Measurements from ENCODE around the gene PDZD11.

The PDZD11 gene

DNA sequence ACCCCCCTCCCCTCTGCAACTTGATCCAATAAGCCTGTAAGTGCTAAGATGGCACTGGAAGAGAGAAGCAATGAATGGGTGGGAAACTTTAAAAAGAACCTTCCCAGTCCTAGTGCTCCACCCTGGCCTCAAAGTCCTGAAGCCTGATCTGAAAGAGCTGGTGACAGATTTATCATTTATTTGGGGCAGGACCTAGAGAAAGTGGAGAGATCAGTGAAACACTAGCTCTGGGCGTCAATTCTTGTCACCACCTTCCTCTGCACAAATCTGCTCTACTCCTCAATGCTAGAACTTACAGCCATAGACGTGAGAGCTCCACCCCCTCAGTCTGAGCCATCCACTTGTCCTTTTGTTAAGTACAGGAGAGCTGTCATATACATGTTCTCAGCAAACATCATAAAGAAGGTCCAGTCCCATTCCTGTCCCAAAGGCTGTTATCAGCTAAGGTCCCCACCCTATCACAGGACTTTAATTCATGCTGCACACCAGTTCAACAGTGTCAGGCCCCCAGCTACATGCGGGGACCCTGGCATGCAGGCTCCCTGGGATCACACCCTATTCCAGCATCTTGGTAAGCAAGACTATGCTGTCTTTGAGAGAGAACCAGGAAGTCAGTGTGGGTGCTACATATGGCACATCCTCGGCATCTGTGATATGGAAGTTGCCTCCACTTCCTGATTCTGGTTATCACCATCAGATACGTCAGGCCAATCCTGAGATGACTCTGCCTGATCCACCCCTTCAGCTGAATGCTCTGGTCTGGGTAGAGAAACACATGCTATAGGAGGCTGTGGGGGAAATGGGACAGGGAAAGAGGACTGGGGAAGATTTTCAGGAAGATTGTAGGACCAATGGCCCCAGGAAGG, 32.1 kb downstream of the PDZD11 start:
- H3K27ac ChIP-seq (ENCODE audit: insufficient read depth in 1 of 2, low read depth in 1 of 2, low read length in 2 of 2, poor library complexity in 1 of 2, severe bottlenecking in 2 of 2), result no peak overlapping the region
- ChIA-PET POLR2A (no interaction called here), CTCF (no interaction called here)
- no peak overlapping the region for H3K4me3 ChIP-seq (ENCODE audit: control insufficient read depth in 1 of 7, extremely low read depth in 1 of 7, insufficient read depth in 4 of 7, low read depth in 2 of 7, low read length in 6 of 7)
- no peaks in the 10 kb centered on the region for H3K4me1 ChIP-seq (ENCODE audit: control extremely low read depth in 1 of 4, control insufficient read depth in 4 of 4, insufficient read depth in 4 of 4, low read length in 3 of 4)
- no peaks in the 10 kb centered on the region for H3K27me3 ChIP-seq (replicated peaks in 2 of 5; ENCODE audit: control insufficient read depth in 4 of 5, insufficient read depth in 5 of 5, low read length in 4 of 5)
- no peak for DNase-seq
- WGBS (ENCODE audit: insufficient coverage), result 77% methylated on average over 4 of the region's 5 CpGs
- H3K36me3 ChIP-seq (ENCODE audit: control insufficient read depth in 4 of 4, insufficient read depth in 4 of 4, low read length in 3 of 4), result no peaks in the 10 kb centered on the region
- H3K9me3 ChIP-seq (ENCODE audit: control extremely low read depth in 1 of 5, control insufficient read depth in 4 of 5, insufficient read depth in 2 of 5, low read depth in 1 of 5, low read length in 4 of 5), result no peaks in the 10 kb centered on the region

DNA sequence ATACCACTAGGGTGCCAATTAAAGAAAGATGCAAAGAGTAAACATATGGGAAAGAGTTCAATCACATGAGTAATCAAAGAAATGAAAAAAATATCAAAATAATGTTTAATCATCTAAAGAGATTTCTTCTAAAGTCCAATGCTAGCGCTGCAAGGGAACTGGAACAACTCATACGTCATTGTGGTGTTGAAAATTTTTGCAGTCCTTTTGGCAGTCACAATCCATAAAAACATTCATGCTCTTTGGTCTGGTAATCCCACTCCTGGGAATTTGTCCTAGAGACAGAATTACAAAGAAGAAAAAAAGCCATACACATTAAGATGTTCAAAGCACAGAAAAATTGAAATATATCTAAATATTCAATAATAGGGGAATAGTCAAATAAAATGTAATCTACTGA, 34.3 kb downstream of the PDZD11 start:
- DNase-seq, result no peak
- Histone ChIP-seq H3K9me3 (ENCODE audit: control extremely low read depth in 1 of 5, control insufficient read depth in 4 of 5, insufficient read depth in 2 of 5, low read depth in 1 of 5, low read length in 4 of 5) (no peaks in the 10 kb centered on the region), H3K27ac (ENCODE audit: insufficient read depth in 1 of 2, low read depth in 1 of 2, low read length in 2 of 2, poor library complexity in 1 of 2, severe bottlenecking in 2 of 2) (no peak overlapping the region), H3K4me3 (ENCODE audit: control insufficient read depth in 1 of 7, extremely low read depth in 1 of 7, insufficient read depth in 4 of 7, low read depth in 2 of 7, low read length in 6 of 7) (no peak overlapping the region), H3K36me3 (ENCODE audit: control insufficient read depth in 4 of 4, insufficient read depth in 4 of 4, low read length in 3 of 4) (no peaks in the 10 kb centered on the region), H3K4me1 (ENCODE audit: control extremely low read depth in 1 of 4, control insufficient read depth in 4 of 4, insufficient read depth in 4 of 4, low read length in 3 of 4) (no peaks in the 10 kb centered on the region), H3K27me3 (replicated peaks in 2 of 5; ENCODE audit: control insufficient read depth in 4 of 5, insufficient read depth in 5 of 5, low read length in 4 of 5) (no peaks in the 10 kb centered on the region)
- POLR2A ChIA-PET, result no interaction called here
- no CpG with 5 or more reads among the region's 2 CpGs for WGBS (ENCODE audit: insufficient coverage)
- CTCF ChIA-PET, result no interaction called here

DNA sequence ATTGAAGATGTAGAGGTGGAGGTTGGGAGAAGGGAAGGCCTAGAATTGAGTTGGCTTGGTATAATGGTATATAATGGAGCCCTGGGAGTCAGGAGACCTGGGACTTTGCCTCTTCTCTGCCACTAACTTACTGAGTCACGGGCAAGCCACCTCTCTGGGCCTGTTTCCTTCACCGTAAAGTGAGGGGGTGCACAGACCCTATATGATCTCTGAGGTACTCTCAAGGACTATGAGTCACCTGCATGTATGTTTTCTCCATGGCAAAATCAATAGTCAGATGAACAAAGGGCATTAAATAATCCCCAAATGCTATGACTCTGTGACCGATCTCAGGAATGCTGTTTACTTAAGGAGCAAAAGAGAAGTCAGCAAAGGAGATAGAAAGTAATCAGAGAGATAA, 34.8 kb downstream of the PDZD11 start:
- no peaks in the 10 kb centered on the region for H3K36me3 ChIP-seq (ENCODE audit: control insufficient read depth in 4 of 4, insufficient read depth in 4 of 4, low read length in 3 of 4)
- H3K4me3 ChIP-seq (ENCODE audit: control insufficient read depth in 1 of 7, extremely low read depth in 1 of 7, insufficient read depth in 4 of 7, low read depth in 2 of 7, low read length in 6 of 7), result no peak overlapping the region
- no peak for DNase-seq
- WGBS (ENCODE audit: insufficient coverage), result 70% methylated on average over 2 of the region's 3 CpGs
- H3K27me3 ChIP-seq (replicated peaks in 2 of 5; ENCODE audit: control insufficient read depth in 4 of 5, insufficient read depth in 5 of 5, low read length in 4 of 5), result no peaks in the 10 kb centered on the region
- H3K4me1 ChIP-seq (ENCODE audit: control extremely low read depth in 1 of 4, control insufficient read depth in 4 of 4, insufficient read depth in 4 of 4, low read length in 3 of 4), result no peaks in the 10 kb centered on the region
- CTCF ChIA-PET, result no interaction called here
- POLR2A ChIA-PET, result no interaction called here
- H3K9me3 ChIP-seq (ENCODE audit: control extremely low read depth in 1 of 5, control insufficient read depth in 4 of 5, insufficient read depth in 2 of 5, low read depth in 1 of 5, low read length in 4 of 5), result no peaks in the 10 kb centered on the region
- H3K27ac ChIP-seq (ENCODE audit: insufficient read depth in 1 of 2, low read depth in 1 of 2, low read length in 2 of 2, poor library complexity in 1 of 2, severe bottlenecking in 2 of 2), result no peak overlapping the region

DNA sequence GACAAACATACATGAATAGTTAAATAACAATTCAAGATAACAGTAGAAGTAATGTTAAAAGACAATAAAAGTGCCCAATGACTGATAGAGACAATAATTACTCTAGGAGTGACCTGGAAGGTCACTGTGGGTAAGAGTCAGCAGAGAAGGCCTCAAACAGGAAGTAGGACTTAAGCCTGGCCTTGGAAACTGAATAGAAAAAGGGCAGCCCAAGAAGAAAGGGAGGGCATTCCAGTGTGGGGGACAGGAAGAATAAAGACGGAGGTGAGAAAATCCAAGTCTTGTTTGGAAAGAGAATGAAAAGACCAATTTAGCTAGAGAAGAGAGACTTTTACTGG, 35.7 kb downstream of the PDZD11 start:
- no peak overlapping the region for H3K27ac ChIP-seq (ENCODE audit: insufficient read depth in 1 of 2, low read depth in 1 of 2, low read length in 2 of 2, poor library complexity in 1 of 2, severe bottlenecking in 2 of 2)
- 100% methylated on average over 1 of the region's 1 CpG for WGBS (ENCODE audit: insufficient coverage)
- H3K9me3 ChIP-seq (ENCODE audit: control extremely low read depth in 1 of 5, control insufficient read depth in 4 of 5, insufficient read depth in 2 of 5, low read depth in 1 of 5, low read length in 4 of 5), result no peaks in the 10 kb centered on the region
- no peaks in the 10 kb centered on the region for H3K27me3 ChIP-seq (replicated peaks in 2 of 5; ENCODE audit: control insufficient read depth in 4 of 5, insufficient read depth in 5 of 5, low read length in 4 of 5)
- ChIA-PET CTCF (no interaction called here), POLR2A (no interaction called here)
- H3K4me1 ChIP-seq (ENCODE audit: control extremely low read depth in 1 of 4, control insufficient read depth in 4 of 4, insufficient read depth in 4 of 4, low read length in 3 of 4), result no peaks in the 10 kb centered on the region
- no peak overlapping the region for H3K4me3 ChIP-seq (ENCODE audit: control insufficient read depth in 1 of 7, extremely low read depth in 1 of 7, insufficient read depth in 4 of 7, low read depth in 2 of 7, low read length in 6 of 7)
- DNase-seq, result no peak
- H3K36me3 ChIP-seq (ENCODE audit: control insufficient read depth in 4 of 4, insufficient read depth in 4 of 4, low read length in 3 of 4), result no peaks in the 10 kb centered on the region

DNA sequence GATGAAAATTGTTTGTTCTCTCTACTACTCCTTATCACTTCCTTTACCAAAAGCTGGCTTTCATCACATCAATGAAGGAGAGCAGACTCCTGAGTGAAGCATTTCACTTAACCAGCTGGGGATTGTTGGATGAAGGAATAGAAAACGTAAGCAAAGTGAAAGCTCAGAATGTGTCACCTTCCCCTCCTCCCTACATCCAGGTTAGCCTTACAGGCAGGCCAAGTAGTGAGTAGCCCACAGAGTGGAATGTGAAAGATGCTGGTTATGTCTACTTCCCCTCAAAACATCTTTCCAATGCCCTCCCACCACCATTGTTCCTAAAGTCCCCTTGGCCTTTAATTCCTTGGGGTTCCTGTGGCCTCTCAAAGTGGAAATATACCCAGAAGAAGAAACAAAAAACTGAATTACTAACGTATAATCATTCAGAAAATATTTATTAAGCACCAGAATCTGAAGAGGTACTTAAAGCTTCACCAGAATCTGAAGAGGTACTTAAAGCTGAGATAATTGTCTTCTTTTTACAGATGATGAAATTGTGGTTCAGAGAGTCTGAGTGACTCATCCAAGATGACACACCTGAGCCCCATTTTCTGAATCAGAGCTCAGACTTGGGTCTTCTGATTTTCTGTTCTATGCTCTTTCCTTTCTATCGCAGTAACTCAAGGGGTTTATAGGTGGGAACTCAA, 36.2 kb downstream of the PDZD11 start:
- no peaks in the 10 kb centered on the region for H3K36me3 ChIP-seq (ENCODE audit: control insufficient read depth in 4 of 4, insufficient read depth in 4 of 4, low read length in 3 of 4)
- ChIA-PET POLR2A (no interaction called here), CTCF (no interaction called here)
- no peaks in the 10 kb centered on the region for H3K4me1 ChIP-seq (ENCODE audit: control extremely low read depth in 1 of 4, control insufficient read depth in 4 of 4, insufficient read depth in 4 of 4, low read length in 3 of 4)
- H3K4me3 ChIP-seq (ENCODE audit: control insufficient read depth in 1 of 7, extremely low read depth in 1 of 7, insufficient read depth in 4 of 7, low read depth in 2 of 7, low read length in 6 of 7), result no peak overlapping the region
- no CpG with 5 or more reads among the region's 3 CpGs for WGBS (ENCODE audit: insufficient coverage)
- H3K27me3 ChIP-seq (replicated peaks in 2 of 5; ENCODE audit: control insufficient read depth in 4 of 5, insufficient read depth in 5 of 5, low read length in 4 of 5), result no peaks in the 10 kb centered on the region
- no peaks in the 10 kb centered on the region for H3K9me3 ChIP-seq (ENCODE audit: control extremely low read depth in 1 of 5, control insufficient read depth in 4 of 5, insufficient read depth in 2 of 5, low read depth in 1 of 5, low read length in 4 of 5)
- no peak overlapping the region for H3K27ac ChIP-seq (ENCODE audit: insufficient read depth in 1 of 2, low read depth in 1 of 2, low read length in 2 of 2, poor library complexity in 1 of 2, severe bottlenecking in 2 of 2)
- no peak for DNase-seq

DNA sequence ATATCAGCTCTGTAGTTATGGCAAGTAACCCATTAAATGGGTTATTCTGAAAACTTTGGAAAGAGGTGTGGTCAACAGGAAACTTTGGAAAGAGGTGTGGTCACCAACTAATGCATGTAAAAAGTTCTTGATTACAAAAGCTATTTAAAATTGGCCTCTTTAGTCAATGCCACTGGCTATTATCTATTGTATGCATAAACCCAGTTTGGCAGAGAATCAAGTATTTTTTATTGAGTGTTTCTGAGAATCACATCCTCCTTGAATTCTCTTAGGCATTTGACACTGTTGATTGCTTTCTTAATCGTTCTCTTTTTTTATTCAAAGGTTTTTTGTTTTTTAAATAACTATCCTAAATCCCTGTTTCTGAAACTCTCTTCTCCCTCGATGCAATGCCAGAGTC, 37.2 kb downstream of the PDZD11 start:
- H3K4me1 ChIP-seq (ENCODE audit: control extremely low read depth in 1 of 4, control insufficient read depth in 4 of 4, insufficient read depth in 4 of 4, low read length in 3 of 4), result no peaks in the 10 kb centered on the region
- no peaks in the 10 kb centered on the region for H3K27me3 ChIP-seq (replicated peaks in 2 of 5; ENCODE audit: control insufficient read depth in 4 of 5, insufficient read depth in 5 of 5, low read length in 4 of 5)
- DNase-seq, result peak in 1 of 3 donors; percentile 1
- H3K4me3 ChIP-seq (ENCODE audit: control insufficient read depth in 1 of 7, extremely low read depth in 1 of 7, insufficient read depth in 4 of 7, low read depth in 2 of 7, low read length in 6 of 7), result no peak overlapping the region
- H3K9me3 ChIP-seq (ENCODE audit: control extremely low read depth in 1 of 5, control insufficient read depth in 4 of 5, insufficient read depth in 2 of 5, low read depth in 1 of 5, low read length in 4 of 5), result no peaks in the 10 kb centered on the region
- CTCF ChIA-PET, result no interaction called here
- POLR2A ChIA-PET, result no interaction called here
- H3K36me3 ChIP-seq (ENCODE audit: control insufficient read depth in 4 of 4, insufficient read depth in 4 of 4, low read length in 3 of 4), result no peaks in the 10 kb centered on the region
- WGBS (ENCODE audit: insufficient coverage), result 67% methylated on average over 1 of the region's 2 CpGs
- H3K27ac ChIP-seq (ENCODE audit: insufficient read depth in 1 of 2, low read depth in 1 of 2, low read length in 2 of 2, poor library complexity in 1 of 2, severe bottlenecking in 2 of 2), result no peak overlapping the region

DNA sequence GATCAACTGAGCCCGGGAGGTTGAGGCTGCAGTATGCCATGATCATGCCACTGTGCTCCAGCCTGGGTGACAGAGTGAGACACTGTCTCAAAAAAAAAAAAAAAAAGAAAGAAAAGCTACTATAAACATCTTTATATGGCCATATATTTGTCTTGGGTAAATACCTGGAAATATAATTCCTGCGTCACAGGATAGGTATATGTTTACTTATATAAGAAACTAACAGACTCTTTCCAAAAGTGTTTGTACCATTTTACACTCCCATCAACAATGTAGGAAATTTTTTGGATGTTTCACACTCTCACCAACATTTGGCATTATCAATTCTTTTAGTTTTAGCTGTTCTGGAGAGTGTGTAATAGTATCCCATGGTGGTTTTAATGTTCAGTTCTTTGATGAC, 42.5 kb downstream of the PDZD11 start:
- no peaks in the 10 kb centered on the region for H3K36me3 ChIP-seq (ENCODE audit: control insufficient read depth in 4 of 4, insufficient read depth in 4 of 4, low read length in 3 of 4)
- no peaks in the 10 kb centered on the region for H3K9me3 ChIP-seq (ENCODE audit: control extremely low read depth in 1 of 5, control insufficient read depth in 4 of 5, insufficient read depth in 2 of 5, low read depth in 1 of 5, low read length in 4 of 5)
- H3K4me3 ChIP-seq (ENCODE audit: control insufficient read depth in 1 of 7, extremely low read depth in 1 of 7, insufficient read depth in 4 of 7, low read depth in 2 of 7, low read length in 6 of 7), result no peak overlapping the region
- ChIA-PET POLR2A (no interaction called here), CTCF (no interaction called here)
- H3K27ac ChIP-seq (ENCODE audit: insufficient read depth in 1 of 2, low read depth in 1 of 2, low read length in 2 of 2, poor library complexity in 1 of 2, severe bottlenecking in 2 of 2), result no peak overlapping the region
- no peaks in the 10 kb centered on the region for H3K27me3 ChIP-seq (replicated peaks in 2 of 5; ENCODE audit: control insufficient read depth in 4 of 5, insufficient read depth in 5 of 5, low read length in 4 of 5)
- H3K4me1 ChIP-seq (ENCODE audit: control extremely low read depth in 1 of 4, control insufficient read depth in 4 of 4, insufficient read depth in 4 of 4, low read length in 3 of 4), result no peaks in the 10 kb centered on the region
- DNase-seq, result no peak
- 40% methylated on average over 1 of the region's 2 CpGs for WGBS (ENCODE audit: insufficient coverage)
